CD14-positive monocyte (primary cell): ENCODE results near the gene GPC6. TPM values are rescaled to one million over a fixed set of nuclear protein-coding genes. Genes with fewer than 3 reads are reported as not detected.

Experiments used
- DNase-seq, 3 donors: peaks; one replicate each; pipeline ENCODE4 v3.0.0-alpha.2; 2011 to 2022
- H2AFZ ChIP-seq: 2 replicates; pipeline ENCODE4 v1.6.0; 2012; ENCODE audit warnings: mild to moderate bottlenecking, low read depth, low read length, inconsistent platforms; ENCODE audit not compliant: insufficient read depth, poor library complexity, severe bottlenecking
- H3K27ac ChIP-seq, 2 donors: 1 replicate in 1 of 2; 2 replicates in 1 of 2; pipeline ENCODE4 v1.5.1; 2012 to 2013; ENCODE audit warnings: low read length in 2 of 2, control low read depth in 1 of 2, inconsistent platforms in 1 of 2, low read depth in 1 of 2, mild to moderate bottlenecking in 1 of 2
- H3K27me3 ChIP-seq, 2 donors: one replicate each; pipeline versions ENCODE4 v1.6.0 to v1.6.1; 2011 to 2013; ENCODE audit warnings: low read length in 2 of 2; ENCODE audit not compliant: control insufficient read depth in 2 of 2, insufficient read depth in 2 of 2
- H3K36me3 ChIP-seq, 2 donors: replicated peaks in 1 of 2; 1 replicate in 1 of 2; 2 replicates in 1 of 2; pipeline versions ENCODE4 v1.5.1 to v1.6.1; 2012 to 2013; ENCODE audit warnings: low read length in 2 of 2, control low read depth in 1 of 2, inconsistent platforms in 1 of 2, mild to moderate bottlenecking in 1 of 2; ENCODE audit not compliant: insufficient read depth in 2 of 2, control insufficient read depth in 1 of 2
- H3K4me1 ChIP-seq, 2 donors: 1 replicate in 1 of 2; 2 replicates in 1 of 2; pipeline versions ENCODE4 v1.5.1 to v1.6.1; 2012 to 2013; ENCODE audit warnings: low read length in 2 of 2, control low read depth in 1 of 2, inconsistent platforms in 1 of 2, mild to moderate bottlenecking in 1 of 2, moderate library complexity in 1 of 2; ENCODE audit not compliant: insufficient read depth in 2 of 2, control insufficient read depth in 1 of 2
- H3K4me2 ChIP-seq: replicated peaks from 2 replicates; pipeline ENCODE3; 2012; ENCODE audit warnings: low read length, moderate library complexity, mild to moderate bottlenecking; ENCODE audit not compliant: poor library complexity, severe bottlenecking; ENCODE audit errors: extremely low read depth
- H3K4me3 ChIP-seq, 3 experiments: fragments of 200-600 bp in 1 of 3; sonication (generic) in 1 of 3; replicated peaks in 1 of 3; 1 replicate in 2 of 3; 2 replicates in 1 of 3; pipeline ENCODE4 v1.5.1; 2011 to 2013; ENCODE audit warnings: low read length in 3 of 3, mild to moderate bottlenecking in 3 of 3, control low read depth in 2 of 3, low read depth in 2 of 3, inconsistent platforms in 1 of 3, moderate library complexity in 1 of 3
- H3K79me2 ChIP-seq: 2 replicates; pipeline ENCODE4 v1.6.0; 2012; ENCODE audit warnings: mild to moderate bottlenecking, control low read depth, inconsistent platforms, low read length, moderate library complexity; ENCODE audit not compliant: insufficient read depth
- H3K9ac ChIP-seq: 2 replicates; pipeline ENCODE4 v1.6.0; 2017; ENCODE audit warnings: low read length, mild to moderate bottlenecking; ENCODE audit not compliant: insufficient read depth, poor library complexity, severe bottlenecking
- H3K9me3 ChIP-seq, 2 donors: replicated peaks in 1 of 2; 1 replicate in 1 of 2; 2 replicates in 1 of 2; pipeline versions ENCODE4 v1.5.1 to v1.6.1; 2012 to 2013; ENCODE audit warnings: low read length in 2 of 2, control low read depth in 1 of 2; ENCODE audit not compliant: control insufficient read depth in 1 of 2, insufficient read depth in 1 of 2
- H4K20me1 ChIP-seq: 2 replicates; pipeline ENCODE4 v1.6.0; 2012; ENCODE audit warnings: mild to moderate bottlenecking, low read length, control low read depth, moderate library complexity; ENCODE audit not compliant: insufficient read depth
- H3K27ac Mint-ChIP-seq, 7 donors: one replicate each; pipeline ENCODE4 v1.8.0; 2020; ENCODE audit warnings: mild to moderate bottlenecking in 7 of 7, mixed read lengths in 7 of 7, moderate library complexity in 6 of 7, inconsistent platforms in 2 of 7
- H3K27me3 Mint-ChIP-seq, 3 donors: one replicate each; pipeline ENCODE4 v1.8.0; 2021 to 2022; ENCODE audit warnings: low read depth in 3 of 3, mild to moderate bottlenecking in 3 of 3, mixed read lengths in 3 of 3, moderate library complexity in 3 of 3, inconsistent platforms in 1 of 3
- H3K36me3 Mint-ChIP-seq, 2 donors: one replicate each; pipeline ENCODE4 v1.8.0; 2020; ENCODE audit warnings: mixed read lengths in 2 of 2, inconsistent platforms in 1 of 2, mild to moderate bottlenecking in 1 of 2
- H3K4me1 Mint-ChIP-seq: one replicate; pipeline ENCODE4 v1.8.0; 2020; ENCODE audit warnings: mild to moderate bottlenecking, mixed read lengths
- H3K4me3 Mint-ChIP-seq, 2 donors: one replicate each; pipeline ENCODE4 v1.8.0; 2020; ENCODE audit warnings: mild to moderate bottlenecking in 2 of 2, mixed read lengths in 2 of 2, moderate library complexity in 1 of 2
- H3K9me3 Mint-ChIP-seq, 7 donors: one replicate each; pipeline ENCODE4 v1.8.0; 2020 to 2022; ENCODE audit warnings: mixed read lengths in 7 of 7, mild to moderate bottlenecking in 6 of 7, moderate library complexity in 6 of 7, inconsistent platforms in 2 of 7
- CTCF ChIP-seq: fragments of 200-600 bp; IDR thresholded peaks from one replicate; pipeline ENCODE4 v1.8.0; 2022; ENCODE audit warnings: antibody characterized with exemption, mild to moderate bottlenecking
- WGBS: methylation state at CpG from one replicate; pipeline ENCODE4 v1.1.5; 2013; ENCODE audit warnings: missing lambda C conversion rate; ENCODE audit not compliant: insufficient coverage; 5-methylcytosine and 5-hydroxymethylcytosine counted together
- intact Hi-C, 2 donors: fragments of 100-400 bp; cut with micrococcal nuclease; formaldehyde crosslinking; loops; one replicate each; pipeline versions ENCODE4 v1.15.0 to v1.15.1; 2023
- polyA plus RNA-seq, 3 donors: library from polyadenylated mRNA; depleted of rRNA in 1 of 3; unstranded in 2 of 3; stranded (reverse) in 1 of 3; fragments of 300-500 nt in 2 of 3; fragments of >200 nt in 1 of 3; fragmentation: Illumina TruSeq in 2 of 3; gene quantifications; 1 replicate in 2 of 3; 2 replicates in 1 of 3; pipeline ENCODE4 v1.2.3, GENCODE V29; 2012 to 2021

GPC6 gene
- polyA plus RNA-seq, 3 donors: not detected

DNA sequence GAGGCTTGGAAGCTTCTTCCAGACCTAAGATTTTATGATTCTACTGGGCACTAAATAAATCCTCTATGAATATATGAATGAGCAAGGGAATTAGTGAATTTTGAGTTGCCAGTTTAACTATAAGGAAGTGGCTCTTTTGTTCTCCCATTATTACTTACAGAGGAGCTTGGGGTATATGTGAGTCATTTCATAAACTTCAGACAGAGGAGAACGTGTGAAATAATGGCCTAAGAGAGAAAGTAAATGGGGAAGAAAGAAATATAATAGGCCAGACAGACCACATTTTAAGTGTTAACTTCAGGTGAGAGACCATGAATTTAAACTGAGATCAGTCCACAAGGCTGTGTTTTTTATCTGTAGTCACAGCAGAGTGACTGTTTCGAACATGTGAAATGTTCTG lies 570.9 kb downstream of the GPC6 start:
- intact Hi-C loops: no loop called here
- WGBS: 69% methylated on average over 2 of the region's 2 CpGs
- H3K4me3 Mint-ChIP-seq: no peak overlapping the region
- H3K9ac ChIP-seq: no peak overlapping the region
- H3K79me2 ChIP-seq: no peaks in the 10 kb centered on the region
- H2AFZ ChIP-seq: no peak overlapping the region
- no peaks in the 10 kb centered on the region for H4K20me1 ChIP-seq
- H3K9me3 ChIP-seq: peaks cover 0 to 5% of the 10 kb centered on the region in 2 donors
- no peaks in the 10 kb centered on the region for H3K36me3 ChIP-seq
- H3K4me1 ChIP-seq: no peaks in the 10 kb centered on the region
- no peak overlapping the region for H3K27ac ChIP-seq
- no peaks in the 10 kb centered on the region for H3K4me1 Mint-ChIP-seq
- no peaks in the 10 kb centered on the region for H3K36me3 Mint-ChIP-seq
- DNase-seq: no peak
- TF ChIP-seq CTCF: no peak
- H3K27me3 ChIP-seq: no peaks in the 10 kb centered on the region
- peaks cover 0 to 7% (median 3%) of the 10 kb centered on the region in 7 donors for H3K9me3 Mint-ChIP-seq
- H3K4me3 ChIP-seq: no peak overlapping the region
- no peaks in the 10 kb centered on the region for H3K27me3 Mint-ChIP-seq
- no peak overlapping the region for H3K4me2 ChIP-seq
- H3K27ac Mint-ChIP-seq: no peak overlapping the region

DNA sequence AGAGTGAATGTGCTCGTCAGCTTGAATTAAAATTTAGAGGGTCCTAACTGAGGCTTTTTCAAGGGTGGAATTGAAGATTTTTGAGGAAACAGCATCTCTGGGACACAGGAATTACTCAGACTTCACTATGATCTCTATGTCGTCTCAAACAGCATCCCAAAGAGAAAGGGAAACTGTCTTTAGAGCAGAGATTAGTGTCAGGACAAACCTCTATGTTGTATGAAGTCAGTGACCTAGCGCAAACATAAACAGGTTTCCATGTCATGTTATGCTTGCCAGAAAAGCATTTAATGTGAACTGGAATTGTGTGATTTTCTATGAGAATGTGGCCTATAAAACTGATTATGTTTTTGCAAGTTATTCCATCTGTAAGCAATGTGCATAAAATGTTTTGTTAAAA lies 573.7 kb downstream of the GPC6 start:
- H3K4me3 ChIP-seq: no peak overlapping the region
- H3K4me3 Mint-ChIP-seq: no peak overlapping the region
- DNase-seq: no peak
- no peak overlapping the region for H3K4me2 ChIP-seq
- no peaks in the 10 kb centered on the region for H3K4me1 ChIP-seq
- H3K27me3 ChIP-seq: no peaks in the 10 kb centered on the region
- H2AFZ ChIP-seq: no peak overlapping the region
- H3K27me3 Mint-ChIP-seq: no peaks in the 10 kb centered on the region
- no peak overlapping the region for H3K27ac ChIP-seq
- intact Hi-C loops: no loop called here
- no peaks in the 10 kb centered on the region for H3K79me2 ChIP-seq
- H3K36me3 Mint-ChIP-seq: no peaks in the 10 kb centered on the region
- no peaks in the 10 kb centered on the region for H3K36me3 ChIP-seq
- no peaks in the 10 kb centered on the region for H4K20me1 ChIP-seq
- peaks cover 0 to 7% (median 3%) of the 10 kb centered on the region in 7 donors for H3K9me3 Mint-ChIP-seq
- 88% methylated on average over 1 of the region's 3 CpGs for WGBS
- no peaks in the 10 kb centered on the region for H3K4me1 Mint-ChIP-seq
- peaks cover 0 to 4% of the 10 kb centered on the region in 2 donors for H3K9me3 ChIP-seq
- no peak overlapping the region for H3K27ac Mint-ChIP-seq
- no peak for TF ChIP-seq CTCF
- H3K9ac ChIP-seq: no peak overlapping the region
